Activated CD4-positive, alpha-beta memory T cell treated with anti-CD3 and anti-CD28 coated beads for 36 hours (primary cell): Measurements from ENCODE around the gene SCP2D1. TPM values are rescaled to one million over a fixed set of nuclear protein-coding genes. Genes with fewer than 3 reads are reported as not detected.

Experiments used
- CTCF ChIA-PET: fragments of 350-600 bp; sonication (Branson Sonifier 250); formaldehyde crosslinking; loops from one replicate; lab custom pipeline; 2021; ENCODE audit warnings: antibody characterized with exemption, inconsistent platforms; lab: Charles Lee
- POLR2A ChIA-PET: fragments of 350-600 bp; sonication (Branson Sonifier 250); formaldehyde crosslinking; loops from one replicate; lab custom pipeline; 2021; ENCODE audit warnings: antibody characterized with exemption; lab: Charles Lee
- DNase-seq: peaks from one replicate; pipeline ENCODE4 v3.0.0-alpha.2; 2020
- H3K27ac Mint-ChIP-seq: one replicate; pipeline ENCODE4 v1.8.0; 2021; ENCODE audit warnings: mixed read lengths
- H3K27me3 Mint-ChIP-seq: one replicate; pipeline ENCODE4 v1.8.0; 2021; ENCODE audit warnings: mixed read lengths
- H3K36me3 Mint-ChIP-seq: one replicate; pipeline ENCODE4 v1.8.0; 2021; ENCODE audit warnings: mixed read lengths
- H3K4me1 Mint-ChIP-seq: one replicate; pipeline ENCODE4 v1.8.0; 2021; ENCODE audit warnings: low read depth, mixed read lengths
- H3K4me3 Mint-ChIP-seq: one replicate; pipeline ENCODE4 v1.8.0; 2021; ENCODE audit warnings: mild to moderate bottlenecking, mixed read lengths
- H3K9me3 Mint-ChIP-seq: one replicate; pipeline ENCODE4 v1.8.0; 2021; ENCODE audit warnings: mixed read lengths
- intact Hi-C: fragments of 100-400 bp; cut with micrococcal nuclease; formaldehyde crosslinking; loops from one replicate; pipeline ENCODE4 v1.15.1; 2023
- total RNA-seq, 2 experiments: library from RNA; stranded (reverse); gene quantifications; one replicate each; pipeline ENCODE4 v1.2.3, GENCODE V29; 2021

Gene SCP2D1
- total RNA-seq, 2 experiments from 2014 or later, result not detected

DNA sequence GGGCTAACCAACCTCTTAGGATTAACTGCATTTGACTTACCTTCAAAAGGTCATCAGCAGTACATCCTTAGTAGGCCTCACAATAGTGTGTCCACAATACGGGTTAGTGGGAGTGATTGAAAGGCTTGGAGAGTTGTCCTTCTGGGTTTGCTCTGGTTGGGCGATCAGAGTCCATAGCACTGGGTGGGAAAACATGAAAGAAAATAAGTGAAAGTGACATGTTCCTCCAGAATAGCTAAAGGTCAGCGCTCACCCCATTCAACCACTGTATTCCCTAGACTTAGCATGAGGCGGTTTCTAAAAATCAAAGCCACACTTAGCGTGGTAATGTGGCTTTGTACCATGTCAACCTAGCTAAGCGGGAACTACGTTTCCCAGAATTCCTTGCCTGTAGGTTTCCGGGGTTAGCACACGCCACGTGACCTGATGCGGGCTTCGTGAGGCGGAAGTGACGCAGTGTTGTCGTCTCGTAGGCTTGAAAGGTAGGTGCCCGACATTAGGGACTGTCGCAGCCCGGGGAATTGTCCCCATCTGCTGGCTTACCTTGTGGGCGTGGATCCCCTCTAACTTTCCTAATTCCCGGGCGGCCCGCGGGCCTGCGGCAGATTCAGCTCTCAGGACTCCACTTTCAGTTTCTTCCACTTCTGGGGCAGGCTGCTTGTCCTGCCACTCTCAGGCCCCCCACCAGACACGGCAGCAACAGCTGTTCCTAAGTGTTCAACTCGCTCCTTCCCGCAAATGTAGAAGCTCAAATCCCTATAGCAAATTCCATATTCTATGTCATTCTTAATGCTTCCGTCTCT is 19.8 kb upstream of the SCP2D1 start:
- peaks cover 12% of the 10 kb centered on the region for H3K4me1 Mint-ChIP-seq
- peak overlapping the region; percentile 90 for H3K4me3 Mint-ChIP-seq
- peaks cover 4% of the 10 kb centered on the region for H3K9me3 Mint-ChIP-seq
- intact Hi-C loops, result loop anchor here (1.0 to 10.0 kb wide), 5 partner anchors 162 to 829 kb away; partner anchors contain the start of genes MGME1, SMIM26, SNX5 and ZNF133
- peak overlapping the region; percentile 86 for H3K27ac Mint-ChIP-seq
- ChIA-PET CTCF (interaction anchor here (1.2 to 1.4 kb wide), 2 partner anchors 60 to 162 kb away, joined by 4 read pairs; no protein-coding TSS in a partner anchor), POLR2A (no interaction called here)
- no peaks in the 10 kb centered on the region for H3K36me3 Mint-ChIP-seq
- peaks cover 7% of the 10 kb centered on the region for H3K27me3 Mint-ChIP-seq
- DNase-seq, result peak; percentile 91

DNA sequence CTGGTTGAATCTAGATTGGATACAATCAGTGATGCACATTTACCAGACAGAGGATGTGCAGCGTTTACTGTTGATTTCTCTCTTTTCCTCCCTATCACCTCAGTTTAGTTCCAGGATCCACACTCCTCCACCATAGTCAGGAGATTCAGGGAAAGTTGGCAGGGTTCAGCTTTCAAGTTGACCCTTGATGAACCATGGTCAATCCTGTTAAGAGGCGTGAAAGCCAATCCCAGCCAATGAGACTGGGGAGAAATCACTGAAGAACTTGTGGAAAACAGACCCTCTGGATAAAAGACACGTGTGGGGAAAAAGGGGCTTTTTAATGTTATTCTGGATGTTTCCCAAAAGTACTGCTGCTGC is 19.2 kb upstream of the SCP2D1 start:
- peak overlapping the region; percentile 86 for H3K27ac Mint-ChIP-seq
- CTCF ChIA-PET, result interaction anchor here (1.2 to 1.4 kb wide), 2 partner anchors 60 to 162 kb away, joined by 4 read pairs; no protein-coding TSS in a partner anchor
- peaks cover 6% of the 10 kb centered on the region for H3K27me3 Mint-ChIP-seq
- peaks cover 12% of the 10 kb centered on the region for H3K4me1 Mint-ChIP-seq
- DNase-seq, result no peak
- POLR2A ChIA-PET, result no interaction called here
- peak overlapping the region; percentile 90 for H3K4me3 Mint-ChIP-seq
- peaks cover 4% of the 10 kb centered on the region for H3K9me3 Mint-ChIP-seq
- H3K36me3 Mint-ChIP-seq, result no peaks in the 10 kb centered on the region
- intact Hi-C loops, result loop anchor here (1.0 to 10.0 kb wide), 4 partner anchors 162 to 830 kb away; partner anchors contain the start of genes MGME1, SMIM26 and SNX5

DNA sequence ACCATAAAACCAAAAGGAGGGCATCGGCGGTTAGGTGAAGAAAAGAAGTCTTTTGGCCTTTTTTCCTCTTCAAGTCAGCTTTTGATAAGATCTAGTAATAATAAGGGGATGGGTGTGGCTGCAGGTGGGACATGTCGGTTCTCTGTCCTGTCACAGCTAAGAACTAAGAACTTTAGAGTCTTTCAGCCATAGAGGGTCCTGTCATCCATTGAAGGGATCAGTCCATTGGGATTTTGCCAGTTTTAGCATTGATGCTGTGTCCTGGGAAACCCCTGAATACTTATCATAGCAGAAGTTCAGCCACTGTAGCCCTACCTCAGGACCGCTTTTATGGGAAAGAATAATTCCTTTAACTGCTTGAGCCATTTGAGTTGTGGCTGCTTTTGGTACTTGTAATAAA is 18.2 kb upstream of the SCP2D1 start:
- H3K27ac Mint-ChIP-seq, result no peak overlapping the region
- H3K4me3 Mint-ChIP-seq, result no peak overlapping the region
- DNase-seq, result no peak
- ChIA-PET POLR2A (no interaction called here), CTCF (no interaction called here)
- H3K27me3 Mint-ChIP-seq, result peaks cover 1% of the 10 kb centered on the region
- H3K9me3 Mint-ChIP-seq, result peaks cover 4% of the 10 kb centered on the region
- peaks cover 12% of the 10 kb centered on the region for H3K4me1 Mint-ChIP-seq
- intact Hi-C loops, result loop anchor here (10.0 kb wide), 1 partner anchor 831 kb away; the partner anchor contains the start of genes MGME1 and SNX5
- H3K36me3 Mint-ChIP-seq, result no peaks in the 10 kb centered on the region

DNA sequence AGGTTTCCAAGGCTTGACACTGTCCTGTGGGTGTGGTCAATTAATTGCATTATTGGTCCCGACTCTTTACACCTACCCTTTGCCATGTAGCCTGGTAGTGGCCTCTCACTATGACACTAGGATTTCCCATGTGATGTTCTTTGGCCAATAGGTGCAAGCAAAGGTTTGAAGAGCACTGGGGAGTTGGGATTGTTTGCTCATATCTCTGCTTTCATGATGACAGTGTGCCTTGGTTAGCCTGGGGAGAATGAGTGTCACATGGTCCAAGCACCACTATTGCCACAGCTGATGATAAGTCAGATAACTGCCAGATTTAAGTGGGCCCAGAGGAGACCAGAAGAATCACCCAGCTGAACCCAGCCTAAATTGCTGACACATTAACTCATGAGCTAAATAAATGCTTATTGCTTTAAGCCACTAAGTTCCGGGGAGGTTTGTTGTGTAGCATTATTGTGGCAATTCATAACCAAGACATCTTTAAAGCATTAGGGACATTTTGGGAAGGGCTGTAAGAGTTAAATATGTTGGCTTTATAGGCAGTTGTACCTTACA is 17.2 kb upstream of the SCP2D1 start:
- CTCF ChIA-PET, result no interaction called here
- intact Hi-C loops, result loop anchor here (10.0 kb wide), 1 partner anchor 832 kb away; the partner anchor contains the start of genes MGME1 and SNX5

DNA sequence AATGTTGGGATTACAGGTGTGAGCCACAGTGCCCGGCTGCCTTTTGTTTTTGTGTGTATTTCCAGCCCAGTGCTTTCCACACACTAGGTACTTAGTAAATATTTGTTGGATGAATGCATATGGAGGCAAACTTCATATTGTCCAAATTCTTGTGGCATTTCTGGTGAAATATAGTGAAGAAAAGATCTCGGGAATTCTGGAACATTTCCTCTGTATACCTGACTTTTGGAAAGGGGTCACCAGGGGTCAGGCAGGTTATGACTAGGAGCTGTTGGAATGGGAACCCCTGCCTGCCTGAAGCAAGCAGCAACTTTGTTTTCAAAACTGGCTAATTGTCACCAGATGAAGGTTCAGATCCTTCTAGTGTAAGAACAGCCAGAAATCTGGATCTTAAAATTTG is 12.1 kb upstream of the SCP2D1 start:
- ChIA-PET POLR2A (no interaction called here), CTCF (no interaction called here)
- intact Hi-C loops, result no loop called here
- no peaks in the 10 kb centered on the region for H3K27me3 Mint-ChIP-seq
- no peaks in the 10 kb centered on the region for H3K36me3 Mint-ChIP-seq
- H3K27ac Mint-ChIP-seq, result no peak overlapping the region
- no peak for DNase-seq
- H3K4me3 Mint-ChIP-seq, result no peak overlapping the region
- peaks cover under 1% of the 10 kb centered on the region for H3K9me3 Mint-ChIP-seq
- no peaks in the 10 kb centered on the region for H3K4me1 Mint-ChIP-seq

More for the DNA sequence above, 17.2 kb upstream of the SCP2D1 start:
- Mint-ChIP-seq H3K27me3 (no peaks in the 10 kb centered on the region), H3K36me3 (no peaks in the 10 kb centered on the region), H3K9me3 (peaks cover 4% of the 10 kb centered on the region), H3K4me3 (no peak overlapping the region), H3K27ac (no peak overlapping the region), H3K4me1 (peaks cover 12% of the 10 kb centered on the region)
- POLR2A ChIA-PET, result no interaction called here
- no peak for DNase-seq

DNA sequence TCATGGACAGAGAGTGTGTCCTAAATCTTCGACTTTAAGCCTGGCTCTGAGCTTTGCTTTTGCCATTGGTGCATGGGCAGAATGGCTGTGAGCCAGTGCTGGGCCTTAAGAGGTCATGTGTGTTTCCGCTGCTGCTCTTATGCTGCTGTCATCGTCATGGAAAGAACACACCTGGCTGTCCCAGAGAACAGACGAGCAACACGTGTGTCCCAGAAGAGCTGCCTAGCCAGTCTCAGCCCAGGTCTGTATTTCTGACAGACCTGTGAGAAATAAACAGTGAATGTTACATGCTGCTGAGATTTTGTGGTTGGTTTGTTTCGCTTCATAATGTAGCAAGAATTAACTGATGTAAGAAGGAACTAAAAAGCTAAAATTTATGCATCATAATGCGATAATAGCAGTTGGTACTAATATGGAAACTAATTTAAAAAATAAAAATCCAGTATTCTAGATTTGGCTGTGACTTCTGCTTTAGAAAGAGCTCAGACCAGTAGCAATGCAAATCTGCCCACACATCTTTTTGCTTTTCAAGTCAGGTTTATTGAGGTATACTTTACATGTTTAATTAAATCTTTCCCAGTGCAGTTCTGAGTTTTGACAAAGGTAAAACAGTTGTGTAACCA is 11.5 kb upstream of the SCP2D1 start:
- POLR2A ChIA-PET, result no interaction called here
- Mint-ChIP-seq H3K27me3 (no peaks in the 10 kb centered on the region), H3K4me3 (no peak overlapping the region), H3K27ac (no peak overlapping the region), H3K36me3 (no peaks in the 10 kb centered on the region), H3K9me3 (no peaks in the 10 kb centered on the region), H3K4me1 (no peaks in the 10 kb centered on the region)
- intact Hi-C loops, result no loop called here
- DNase-seq, result no peak
- CTCF ChIA-PET, result no interaction called here

DNA sequence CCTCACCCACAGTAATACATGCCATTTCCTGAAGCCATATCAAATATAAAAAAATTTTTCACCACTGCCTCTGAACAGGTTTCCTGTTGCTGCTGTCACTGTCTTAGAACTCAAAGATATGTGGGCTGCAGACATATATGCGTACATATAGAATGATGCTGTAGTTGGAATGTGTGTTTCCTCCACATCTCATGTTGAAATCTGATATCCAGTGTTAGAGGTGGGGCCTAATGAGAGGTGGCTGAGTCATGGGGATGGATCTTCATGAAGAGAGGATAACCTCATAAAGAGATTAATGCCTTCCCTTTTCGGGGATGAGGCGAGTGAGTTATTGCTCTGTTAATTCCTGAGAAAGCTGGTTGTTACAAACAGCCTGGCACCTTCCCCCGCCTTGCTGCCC is 7.7 kb upstream of the SCP2D1 start:
- no peak overlapping the region for H3K4me3 Mint-ChIP-seq

DNA sequence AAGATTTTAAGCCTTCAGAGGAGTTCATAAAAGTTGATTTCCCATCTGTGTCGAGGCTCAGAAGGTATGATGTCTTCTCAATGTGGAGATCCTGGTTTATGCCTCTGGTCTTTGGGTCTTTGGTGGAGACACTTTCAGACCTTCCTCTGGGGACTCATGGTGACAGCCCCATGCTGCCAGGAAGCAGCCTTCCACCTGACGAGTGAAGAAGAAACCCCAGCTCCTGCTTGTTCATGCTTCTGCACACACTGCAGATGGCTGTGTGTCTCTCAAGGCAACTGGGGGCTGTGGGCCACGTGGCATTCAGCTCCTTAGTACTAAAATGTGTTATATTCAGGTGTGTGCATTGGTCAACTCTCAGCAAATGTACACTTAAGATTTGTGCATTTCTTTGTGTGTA is 4.9 kb upstream of the SCP2D1 start:
- Mint-ChIP-seq H3K27ac (no peak overlapping the region), H3K4me3 (no peak overlapping the region), H3K9me3 (no peaks in the 10 kb centered on the region), H3K27me3 (peaks cover 3% of the 10 kb centered on the region), H3K4me1 (no peaks in the 10 kb centered on the region), H3K36me3 (no peaks in the 10 kb centered on the region)
- ChIA-PET CTCF (no interaction called here), POLR2A (no interaction called here)
- no peak for DNase-seq
- intact Hi-C loops, result no loop called here

More for the DNA sequence above, 7.7 kb upstream of the SCP2D1 start:
- H3K27ac Mint-ChIP-seq, result no peak overlapping the region
- no peaks in the 10 kb centered on the region for H3K4me1 Mint-ChIP-seq
- no peaks in the 10 kb centered on the region for H3K9me3 Mint-ChIP-seq
- intact Hi-C loops, result no loop called here
- H3K36me3 Mint-ChIP-seq, result no peaks in the 10 kb centered on the region
- no peak for DNase-seq
- no peaks in the 10 kb centered on the region for H3K27me3 Mint-ChIP-seq
- ChIA-PET POLR2A (no interaction called here), CTCF (no interaction called here)

DNA sequence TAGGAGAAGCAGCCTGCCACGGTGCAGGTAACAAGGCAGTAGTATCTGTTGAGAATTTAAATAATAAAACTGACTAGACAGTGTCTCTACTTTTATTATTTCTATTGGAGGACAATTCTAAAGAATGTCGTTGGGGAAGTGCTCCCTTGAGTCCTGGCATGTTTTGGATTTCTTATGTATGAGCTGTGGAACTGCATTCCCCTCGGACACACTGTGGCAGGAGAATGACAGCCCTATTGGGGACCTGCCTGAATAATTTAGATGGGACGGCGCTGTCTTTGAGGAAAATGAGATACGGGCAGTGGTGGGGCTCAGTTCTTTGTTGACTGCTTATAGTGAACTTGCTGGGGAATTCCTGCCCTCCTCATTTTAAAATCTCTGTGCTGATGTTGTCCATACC is 2.4 kb upstream of the SCP2D1 start:
- no peaks in the 10 kb centered on the region for H3K4me1 Mint-ChIP-seq
- DNase-seq, result no peak
- H3K36me3 Mint-ChIP-seq, result no peaks in the 10 kb centered on the region
- H3K4me3 Mint-ChIP-seq, result no peak overlapping the region
- intact Hi-C loops, result no loop called here
- CTCF ChIA-PET, result no interaction called here
- POLR2A ChIA-PET, result no interaction called here
- no peak overlapping the region for H3K27ac Mint-ChIP-seq
- H3K27me3 Mint-ChIP-seq, result peaks cover 8% of the 10 kb centered on the region
- H3K9me3 Mint-ChIP-seq, result no peaks in the 10 kb centered on the region

DNA sequence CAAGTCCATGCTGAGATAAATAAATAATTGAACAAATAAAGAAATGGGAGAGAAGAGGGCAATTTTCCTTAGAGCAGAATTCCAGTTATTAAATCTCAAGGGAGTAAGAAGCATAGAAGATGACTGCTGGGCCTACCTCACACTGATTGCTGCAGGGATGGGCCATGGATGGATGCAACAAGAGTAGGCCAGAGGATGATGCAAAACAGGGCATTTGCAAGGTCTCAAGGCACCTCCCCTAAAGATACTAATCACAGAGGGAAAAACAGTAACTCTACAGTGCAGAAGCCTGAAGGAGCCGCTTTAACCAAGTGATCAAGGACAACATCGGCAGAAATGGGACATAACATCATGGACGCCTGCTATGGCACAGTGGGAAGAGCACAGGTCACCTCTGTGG is 1.7 kb upstream of the SCP2D1 start:
- peaks cover 8% of the 10 kb centered on the region for H3K27me3 Mint-ChIP-seq
- H3K9me3 Mint-ChIP-seq, result no peaks in the 10 kb centered on the region
- no peaks in the 10 kb centered on the region for H3K4me1 Mint-ChIP-seq
- no peak overlapping the region for H3K27ac Mint-ChIP-seq
- intact Hi-C loops, result no loop called here
- H3K36me3 Mint-ChIP-seq, result no peaks in the 10 kb centered on the region
- ChIA-PET CTCF (no interaction called here), POLR2A (no interaction called here)
- no peak for DNase-seq
- no peak overlapping the region for H3K4me3 Mint-ChIP-seq

DNA sequence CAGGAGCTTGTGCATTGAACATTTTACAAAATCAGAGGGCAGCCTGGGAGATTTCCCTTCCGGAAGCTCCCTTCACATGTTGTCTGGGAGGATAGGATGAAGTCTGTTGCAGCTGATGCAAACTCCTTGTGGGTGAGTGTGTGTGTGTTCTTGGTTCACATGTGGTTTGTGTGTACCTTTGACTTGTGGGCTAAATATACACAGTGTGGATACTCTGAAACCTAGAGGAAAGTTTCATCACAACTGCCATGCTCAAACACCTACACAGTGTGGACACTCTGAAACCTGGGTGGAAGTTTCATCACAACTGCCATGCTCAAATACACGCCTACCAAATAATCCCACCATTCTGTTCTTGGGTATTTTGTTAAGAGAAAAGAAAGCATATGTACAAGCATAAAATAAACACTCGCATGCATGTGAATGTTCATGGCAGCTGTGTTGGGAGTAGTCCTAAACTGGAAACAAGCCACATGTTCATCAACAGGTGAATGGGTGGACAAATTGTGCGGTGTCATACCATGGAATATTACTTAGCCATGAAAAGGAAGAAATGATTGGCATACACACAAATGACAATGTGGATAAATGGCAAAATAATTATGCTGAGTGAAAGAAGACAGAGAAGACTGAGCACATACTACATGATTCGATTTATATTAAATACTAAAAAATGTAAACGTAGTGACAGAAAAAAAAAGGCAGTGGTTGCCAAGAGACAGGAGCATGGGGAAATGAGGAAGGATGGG is 1.8 kb downstream of the SCP2D1 start:
- H3K27me3 Mint-ChIP-seq, result peaks cover 8% of the 10 kb centered on the region
- H3K36me3 Mint-ChIP-seq, result no peaks in the 10 kb centered on the region
- no peaks in the 10 kb centered on the region for H3K9me3 Mint-ChIP-seq
- no peak overlapping the region for H3K4me3 Mint-ChIP-seq
- intact Hi-C loops, result no loop called here
- DNase-seq, result no peak
- no peak overlapping the region for H3K27ac Mint-ChIP-seq
- ChIA-PET CTCF (no interaction called here), POLR2A (no interaction called here)
- no peaks in the 10 kb centered on the region for H3K4me1 Mint-ChIP-seq

DNA sequence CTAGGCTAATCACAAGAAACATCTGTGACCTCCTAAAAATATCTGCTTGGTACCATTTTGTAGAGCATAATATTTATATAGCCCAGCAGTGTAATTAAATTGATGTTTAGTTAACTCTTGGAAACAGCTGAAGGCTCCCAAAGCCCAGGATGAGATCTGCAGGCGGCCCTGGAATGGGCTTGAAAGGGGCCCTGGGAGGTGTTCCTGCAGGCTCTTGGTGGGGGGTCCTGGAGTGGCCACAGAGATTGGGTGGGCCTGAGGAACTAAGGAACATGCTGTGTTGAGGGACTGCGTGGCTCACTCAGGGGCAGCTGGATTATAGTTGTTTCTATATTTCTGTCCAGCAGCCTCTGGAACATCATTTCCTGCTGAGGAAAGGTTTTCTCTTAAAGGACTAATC is 9.2 kb downstream of the SCP2D1 start:
- H3K4me3 Mint-ChIP-seq, result no peak overlapping the region
- no peaks in the 10 kb centered on the region for H3K36me3 Mint-ChIP-seq
- H3K27me3 Mint-ChIP-seq, result no peaks in the 10 kb centered on the region
- intact Hi-C loops, result no loop called here
- CTCF ChIA-PET, result no interaction called here
- POLR2A ChIA-PET, result interaction anchor here (0.6 kb wide), 1 partner anchor 29 kb away, joined by 3 read pairs; no protein-coding TSS in a partner anchor
- H3K4me1 Mint-ChIP-seq, result no peaks in the 10 kb centered on the region
- no peaks in the 10 kb centered on the region for H3K9me3 Mint-ChIP-seq
- no peak overlapping the region for H3K27ac Mint-ChIP-seq
- no peak for DNase-seq
